Endothelial cell of umbilical vein (primary cell): ENCODE results near the gene IQCC. TPM values are rescaled to one million over a fixed set of nuclear protein-coding genes. Genes with fewer than 3 reads are reported as not detected.

Source experiments
- BruUV-seq: library from RNA; stranded (reverse); fragments of 400-500 nt; replicated peaks from 2 replicates; lab custom pipeline; 2021; lab: Mats Ljungman, UMichigan
- CTCF ChIA-PET: fragments of 300-600, 350-600 bp; sonication (Branson Sonifier 250); formaldehyde crosslinking; loops from one replicate; lab custom pipeline; 2021; ENCODE audit warnings: antibody characterized with exemption, inconsistent platforms; lab: Charles Lee
- POLR2A ChIA-PET: fragments of 300-600, 350-600 bp; sonication (Branson Sonifier 250); formaldehyde crosslinking; loops from one replicate; lab custom pipeline; 2021; ENCODE audit warnings: antibody characterized with exemption, inconsistent platforms; lab: Charles Lee
- DNase-seq: peaks from one replicate; pipeline ENCODE4 v3.0.0-alpha.2; 2011; ENCODE audit warnings: low read depth, low spot score
- FAIRE-seq: peaks from 2 replicates; lab custom pipeline; 2011; peaks lifted over from hg19 to GRCh38; lab: Jason Lieb, UNC
- H2AFZ ChIP-seq: 2 replicates; pipeline ENCODE4 v1.6.0; 2012; ENCODE audit warnings: low read depth, low read length, control low read depth, inconsistent platforms
- H3K27ac ChIP-seq: 2 replicates; pipeline ENCODE4 v1.5.1; 2011; ENCODE audit warnings: low read depth, mild to moderate bottlenecking, control low read depth, low read length, moderate library complexity; ENCODE audit not compliant: insufficient read depth
- H3K27me3 ChIP-seq, 2 experiments: 2 replicates each; pipeline versions ENCODE4 v1.6.0 to v1.6.1; 2011; ENCODE audit warnings: low read length in 2 of 2, mixed read lengths in 1 of 2; ENCODE audit not compliant: control insufficient read depth in 2 of 2, insufficient read depth in 2 of 2
- H3K36me3 ChIP-seq, 2 experiments: 2 replicates in 1 of 2; 3 replicates in 1 of 2; pipeline ENCODE4 v1.5.1; 2011; ENCODE audit warnings: low read length in 2 of 2, mild to moderate bottlenecking in 1 of 2, moderate library complexity in 1 of 2; ENCODE audit not compliant: control insufficient read depth in 2 of 2, insufficient read depth in 2 of 2; ENCODE audit errors: extremely low read depth in 1 of 2
- H3K4me1 ChIP-seq: 3 replicates; pipeline ENCODE4 v1.5.1; 2011; ENCODE audit warnings: mild to moderate bottlenecking, low read length; ENCODE audit not compliant: control insufficient read depth, insufficient read depth; ENCODE audit errors: extremely low read depth
- H3K4me2 ChIP-seq: 2 replicates; pipeline ENCODE4 v1.6.1; 2011; ENCODE audit warnings: low read length, control low read depth, mixed read lengths; ENCODE audit not compliant: insufficient read depth
- H3K4me3 ChIP-seq, 3 experiments: fragments of 200-600 bp in 1 of 3; sonication (generic), shearing (Covaris generic) in 1 of 3; replicated peaks in 1 of 3; 2 replicates each; pipeline ENCODE4 v1.5.1; 2011 to 2016; ENCODE audit warnings: control low read depth in 3 of 3, low read length in 3 of 3, mild to moderate bottlenecking in 2 of 3, inconsistent platforms in 1 of 3, low read depth in 1 of 3, moderate library complexity in 1 of 3; ENCODE audit not compliant: insufficient read depth in 1 of 3
- H3K79me2 ChIP-seq: 2 replicates; pipeline ENCODE4 v1.6.0; 2012; ENCODE audit warnings: low read length, inconsistent platforms; ENCODE audit not compliant: control insufficient read depth, insufficient read depth
- H3K9ac ChIP-seq: replicated peaks from 2 replicates; pipeline ENCODE3; 2011; ENCODE audit warnings: low read length, control low read depth; ENCODE audit not compliant: insufficient read depth; ENCODE audit errors: extremely low read depth
- H3K9me1 ChIP-seq: replicated peaks from 3 replicates; pipeline ENCODE4 v1.6.0; 2011; ENCODE audit warnings: mild to moderate bottlenecking, low read length; ENCODE audit not compliant: control insufficient read depth, insufficient read depth; ENCODE audit errors: extremely low read depth
- H3K9me3 ChIP-seq: replicated peaks from 2 replicates; pipeline ENCODE4 v1.5.1; 2012; ENCODE audit warnings: low read length, inconsistent platforms; ENCODE audit not compliant: control insufficient read depth, insufficient read depth
- H4K20me1 ChIP-seq: replicated peaks from 2 replicates; pipeline ENCODE3; 2011; ENCODE audit warnings: mild to moderate bottlenecking, low read length; ENCODE audit not compliant: control insufficient read depth, insufficient read depth; ENCODE audit errors: extremely low read depth
- CTCF ChIP-seq, 2 donors: IDR thresholded peaks; 1 replicate in 1 of 2; 2 replicates in 1 of 2; pipeline ENCODE4 v1.5.1; 2011; ENCODE audit warnings: low read length in 2 of 2, mild to moderate bottlenecking in 2 of 2, moderate library complexity in 2 of 2, control low read depth in 1 of 2, inconsistent platforms in 1 of 2, low read depth in 1 of 2; ENCODE audit not compliant: insufficient read depth in 1 of 2; ENCODE audit errors: extremely low read depth in 1 of 2
- EZH2 ChIP-seq: IDR thresholded peaks from 2 replicates; pipeline ENCODE4 v1.6.1; 2012; ENCODE audit warnings: borderline replicate concordance, low read depth, mild to moderate bottlenecking, moderate library complexity, low read length, inconsistent platforms; ENCODE audit not compliant: severe bottlenecking
- FOS ChIP-seq: IDR thresholded peaks from 2 replicates; pipeline ENCODE4 v1.6.1; 2011; ENCODE audit warnings: mild to moderate bottlenecking, low read length, moderate library complexity, borderline replicate concordance; ENCODE audit not compliant: insufficient read depth
- GATA2 ChIP-seq: IDR thresholded peaks from 2 replicates; pipeline ENCODE4 v1.7.0; 2011; ENCODE audit warnings: low read depth, mild to moderate bottlenecking, moderate library complexity, mixed read lengths, low read length; ENCODE audit not compliant: insufficient read length, insufficient read depth
- JUN ChIP-seq: IDR thresholded peaks from 2 replicates; pipeline ENCODE4 v1.6.1; 2011; ENCODE audit warnings: borderline replicate concordance, low read depth; ENCODE audit not compliant: insufficient read length, insufficient read depth
- MAX ChIP-seq: IDR thresholded peaks from 2 replicates; pipeline ENCODE4 v1.6.1; 2011; ENCODE audit not compliant: insufficient read depth, insufficient read length
- MYC ChIP-seq: IDR thresholded peaks from one replicate; pipeline ENCODE4 v1.6.1; 2011; ENCODE audit warnings: mild to moderate bottlenecking, low read depth, low read length
- POLR2A ChIP-seq: IDR thresholded peaks from 2 replicates; pipeline ENCODE4 v1.6.1; 2012; ENCODE audit warnings: low read depth, mild to moderate bottlenecking, control low read depth, low read length
- POLR2AphosphoS5 ChIP-seq: IDR thresholded peaks from 2 replicates; pipeline ENCODE4 v1.6.1; 2012; ENCODE audit warnings: low read depth, mild to moderate bottlenecking, control low read depth, low read length, moderate library complexity; ENCODE audit not compliant: insufficient read depth
- dilution Hi-C: fragments of 300-500 bp; cut with MboI; formaldehyde crosslinking; loops from one replicate; pipeline ENCODE4 v1.15.0; 2019; ENCODE audit warnings: low sequenced_read_pairs; ENCODE audit not compliant: extremely low pct_ligation_motif_present
- intact Hi-C: fragments of 100-400 bp; cut with micrococcal nuclease; formaldehyde crosslinking; loops from one replicate; pipeline ENCODE4 v1.10.0; 2022
- polyA plus RNA-seq, 4 experiments: library from polyadenylated mRNA; depleted of rRNA in 3 of 4; stranded (reverse) in 3 of 4; unstranded in 1 of 4; fragments of >200 nt; gene quantifications; 2 replicates each; pipeline versions ENCODE4 v1.2.1 to v1.2.3, GENCODE V29; 2011 to 2012; ENCODE audit warnings: missing spikeins in 1 of 4
- total RNA-seq: library from RNA; stranded (reverse); gene quantifications from 2 replicates; pipeline ENCODE4 v1.2.3, GENCODE V29; 2021

Gene IQCC
- total and polyA plus RNA-seq, 2 donors (not counting 3 experiments of a cell fraction or from before 2014, with no cell fraction given) = 1.1 to 1.8 TPM

GRCh38 chr1:32182060-32182459 is 23.4 kb upstream of the IQCC start:
- DNase-seq (no peak), FAIRE-seq (no peak)
- Histone ChIP-seq H3K27me3 (no peaks in the 10 kb centered on the region), H3K4me2 (peak overlapping the region; percentile 96), H3K4me3 (no peak overlapping the region), H3K27ac (no peak overlapping the region), H3K9me3 (no peaks in the 10 kb centered on the region), H3K9me1 (no peaks in the 10 kb centered on the region), H3K9ac (no peak overlapping the region), H3K36me3 (peaks cover 12 to 18% of the 10 kb centered on the region in 2 experiments), H3K79me2 (peaks cover 58% of the 10 kb centered on the region), H4K20me1 (no peaks in the 10 kb centered on the region), H3K4me1 (peaks cover 22% of the 10 kb centered on the region), H2AFZ (no peak overlapping the region)
- CTCF ChIA-PET = interaction anchor here (1.2 kb wide), 1 partner anchor 10 kb away, joined by 6 read pairs; no protein-coding TSS in a partner anchor
- TF ChIP-seq POLR2A (no peak), CTCF (IDR thresholded peaks at IDR 0.05; ENCODE audit: extremely low read depth in 1 of 2, insufficient read depth in 1 of 2, low read depth in 1 of 2, low read length in 2 of 2) (no peak), JUN (no peak), MYC (no peak), FOS (no peak)
- POLR2A ChIA-PET = interaction anchor here (0.7 kb wide), 1 partner anchor 14 kb away, joined by 3 read pairs; no protein-coding TSS in a partner anchor
- dilution Hi-C loops = no loop called here
- no TSS peak for BruUV-seq
- intact Hi-C loops = no loop called here

- ChIA-PET CTCF (no interaction called here), POLR2A (no interaction called here)
- no peaks in the 10 kb centered on the region for H3K27me3 ChIP-seq
- TF ChIP-seq CTCF (IDR thresholded peaks at IDR 0.05; ENCODE audit: extremely low read depth in 1 of 2, insufficient read depth in 1 of 2, low read depth in 1 of 2, low read length in 2 of 2) (no peak), FOS (no peak), POLR2A (no peak), JUN (no peak), EZH2 (no peak), GATA2 (no peak), MYC (no peak), POLR2AphosphoS5 (no peak), MAX (no peak)
- no peak overlapping the region for H3K9ac ChIP-seq
- H3K79me2 ChIP-seq = peaks cover 65% of the 10 kb centered on the region
- H3K27ac ChIP-seq = no peak overlapping the region
- intact Hi-C loops (no loop called here), dilution Hi-C loops (no loop called here)
- BruUV-seq = no TSS peak
- H3K36me3 ChIP-seq = peaks cover 23 to 25% of the 10 kb centered on the region in 2 experiments
- H3K9me3 ChIP-seq = no peaks in the 10 kb centered on the region
- FAIRE-seq (peak; percentile 28), DNase-seq (no peak)
- H2AFZ ChIP-seq = no peak overlapping the region
- H3K9me1 ChIP-seq = no peaks in the 10 kb centered on the region
- H4K20me1 ChIP-seq = no peaks in the 10 kb centered on the region
- no peak overlapping the region for H3K4me2 ChIP-seq
- no peak overlapping the region for H3K4me3 ChIP-seq
- peaks cover 17% of the 10 kb centered on the region for H3K4me1 ChIP-seq
Measured at GRCh38 chr1:32184650-32185049, 20.8 kb upstream of the IQCC start.
